GM21786 (cell line): ENCODE data around the gene CMTM7.

Experiments used
- ATAC-seq: cut with Tn5 transposase; IDR thresholded peaks from one replicate; pipeline ENCODE4 v1.9.1; 2021; ENCODE audit not compliant: unreplicated experiment

The CMTM7 gene

GRCh38 chr3:32435911-32436815, 44.5 kb downstream of the CMTM7 start:
- ATAC-seq, result no peak

GRCh38 chr3:32436816-32437189, 45.1 kb downstream of the CMTM7 start:
- peak; percentile 35 for ATAC-seq

- ATAC-seq, result no peak
These were observed 46.2 kb downstream of the CMTM7 start for GRCh38 chr3:32437896-32438295.

GRCh38 chr3:32438596-32439344, 47.1 kb downstream of the CMTM7 start:
- peak; percentile 89 for ATAC-seq

- peak; percentile 6 for ATAC-seq
These were observed 47.8 kb downstream of the CMTM7 start for GRCh38 chr3:32439421-32439820.

GRCh38 chr3:32440611-32441350, 49.1 kb downstream of the CMTM7 start:
- ATAC-seq, result no peak

GRCh38 chr3:32442766-32443165, 51.1 kb downstream of the CMTM7 start:
- no peak for ATAC-seq

- no peak for ATAC-seq
These were observed 51.8 kb downstream of the CMTM7 start for GRCh38 chr3:32443478-32443877.

GRCh38 chr3:32447865-32448400, 56.3 kb downstream of the CMTM7 start:
- ATAC-seq, result no peak

- ATAC-seq, result no peak
These were observed 57.2 kb downstream of the CMTM7 start for GRCh38 chr3:32448686-32449474.

- no peak for ATAC-seq
These were observed 58.0 kb downstream of the CMTM7 start for GRCh38 chr3:32449691-32450090.

GRCh38 chr3:32450426-32450825, 58.8 kb downstream of the CMTM7 start:
- no peak for ATAC-seq

GRCh38 chr3:32450992-32451659, 59.5 kb downstream of the CMTM7 start:
- ATAC-seq, result no peak

- no peak for ATAC-seq
These were observed 60.4 kb downstream of the CMTM7 start for GRCh38 chr3:32452009-32452408.

- no peak for ATAC-seq
These were observed 61.7 kb downstream of the CMTM7 start for GRCh38 chr3:32453346-32453745.

- ATAC-seq, result no peak
These were observed 62.5 kb downstream of the CMTM7 start for GRCh38 chr3:32454111-32454510.

GRCh38 chr3:32454731-32455608, 63.3 kb downstream of the CMTM7 start:
- no peak for ATAC-seq

- peak; percentile 26 for ATAC-seq
These were observed 64.2 kb downstream of the CMTM7 start for GRCh38 chr3:32455609-32456428.
